Trophoblast cell (in vitro differentiated cells and primary cell): ENCODE results near the gene TXNRD2.

ENCODE experiments used
- DNase-seq, 2 donors: peaks; one replicate each; pipeline ENCODE4 v3.0.0-alpha.2; 2016
- H2AFZ ChIP-seq: 2 replicates; pipeline ENCODE4 v1.6.1; 2013; ENCODE audit warnings: low read length, moderate library complexity, mild to moderate bottlenecking; ENCODE audit not compliant: insufficient read depth, poor library complexity
- H2AK5ac ChIP-seq: 2 replicates; pipeline ENCODE4 v1.6.1; 2013; ENCODE audit warnings: mild to moderate bottlenecking, low read length
- H2BK120ac ChIP-seq: 2 replicates; pipeline ENCODE4 v1.6.1; 2013; ENCODE audit warnings: low read length, mild to moderate bottlenecking, moderate library complexity; ENCODE audit not compliant: insufficient read depth, poor library complexity
- H2BK12ac ChIP-seq: 2 replicates; pipeline ENCODE4 v1.6.1; 2013; ENCODE audit warnings: mild to moderate bottlenecking, low read length, moderate library complexity
- H2BK5ac ChIP-seq: 2 replicates; pipeline ENCODE4 v1.6.1; 2013; ENCODE audit warnings: low read length, low read depth, moderate library complexity, mild to moderate bottlenecking; ENCODE audit not compliant: poor library complexity
- H3K14ac ChIP-seq: 2 replicates; pipeline ENCODE4 v1.6.1; 2013; ENCODE audit warnings: mild to moderate bottlenecking, low read length
- H3K18ac ChIP-seq: 2 replicates; pipeline ENCODE4 v1.6.1; 2013; ENCODE audit warnings: mild to moderate bottlenecking, low read length
- H3K23ac ChIP-seq: 2 replicates; pipeline ENCODE4 v1.6.1; 2013; ENCODE audit warnings: low read length
- H3K27ac ChIP-seq: 2 replicates; pipeline ENCODE4 v1.5.1; 2013; ENCODE audit warnings: low read depth, mild to moderate bottlenecking, inconsistent platforms, low read length, moderate library complexity
- H3K27me3 ChIP-seq: 2 replicates; pipeline ENCODE4 v1.6.1; 2013; ENCODE audit warnings: inconsistent platforms, mild to moderate bottlenecking, low read length, moderate library complexity; ENCODE audit not compliant: insufficient read depth
- H3K36me3 ChIP-seq, 2 experiments: 1 replicate in 1 of 2; 2 replicates in 1 of 2; pipeline ENCODE4 v1.6.1; 2013; ENCODE audit warnings: low read length in 2 of 2, mild to moderate bottlenecking in 2 of 2, moderate library complexity in 1 of 2; ENCODE audit not compliant: insufficient read depth in 2 of 2, control insufficient read depth in 1 of 2
- H3K4ac ChIP-seq: 2 replicates; pipeline ENCODE4 v1.6.1; 2013; ENCODE audit warnings: low read depth, mild to moderate bottlenecking, low read length, moderate library complexity
- H3K4me1 ChIP-seq, 2 experiments: 1 replicate in 1 of 2; 2 replicates in 1 of 2; pipeline ENCODE4 v1.6.1; 2013; ENCODE audit warnings: low read length in 2 of 2, mild to moderate bottlenecking in 2 of 2, moderate library complexity in 1 of 2; ENCODE audit not compliant: insufficient read depth in 2 of 2, control insufficient read depth in 1 of 2
- H3K4me2 ChIP-seq: 2 replicates; pipeline ENCODE4 v1.6.1; 2013; ENCODE audit warnings: inconsistent platforms, mild to moderate bottlenecking, low read length, moderate library complexity
- H3K4me3 ChIP-seq: 2 replicates; pipeline ENCODE4 v1.5.1; 2013; ENCODE audit warnings: mild to moderate bottlenecking, low read depth, low read length, inconsistent platforms
- H3K79me1 ChIP-seq: one replicate; pipeline ENCODE4 v1.6.1; 2013; ENCODE audit warnings: low read length
- H3K79me2 ChIP-seq: 2 replicates; pipeline ENCODE4 v1.6.1; 2013; ENCODE audit warnings: low read length, mild to moderate bottlenecking; ENCODE audit not compliant: control insufficient read depth, insufficient read depth, poor library complexity
- H3K9ac ChIP-seq: 2 replicates; pipeline ENCODE4 v1.6.1; 2013; ENCODE audit warnings: mild to moderate bottlenecking, low read length
- H3K9me3 ChIP-seq: 2 replicates; pipeline ENCODE4 v1.6.1; 2013; ENCODE audit warnings: low read depth, mild to moderate bottlenecking, control low read depth, inconsistent platforms, low read length; ENCODE audit not compliant: insufficient read depth
- H4K12ac ChIP-seq: 2 replicates; pipeline ENCODE4 v1.6.1; 2013; ENCODE audit warnings: low read depth, mild to moderate bottlenecking, low read length, moderate library complexity
- H4K8ac ChIP-seq: 2 replicates; pipeline ENCODE4 v1.6.1; 2013; ENCODE audit warnings: low read depth, mild to moderate bottlenecking, low read length, moderate library complexity
- H4K91ac ChIP-seq: one replicate; pipeline ENCODE4 v1.6.1; 2013; ENCODE audit warnings: low read depth, mild to moderate bottlenecking, low read length, moderate library complexity
- WGBS: extraction: QIAGEN DNeasy Blood & Tissue Kit; methylation state at CpG from one replicate; pipeline ENCODE4 v1.1.7; 2013; ENCODE audit warnings: missing lambda C conversion rate; ENCODE audit not compliant: insufficient read length, insufficient coverage; ENCODE audit errors: extremely low coverage; 5-methylcytosine and 5-hydroxymethylcytosine counted together

The TXNRD2 gene

DNA sequence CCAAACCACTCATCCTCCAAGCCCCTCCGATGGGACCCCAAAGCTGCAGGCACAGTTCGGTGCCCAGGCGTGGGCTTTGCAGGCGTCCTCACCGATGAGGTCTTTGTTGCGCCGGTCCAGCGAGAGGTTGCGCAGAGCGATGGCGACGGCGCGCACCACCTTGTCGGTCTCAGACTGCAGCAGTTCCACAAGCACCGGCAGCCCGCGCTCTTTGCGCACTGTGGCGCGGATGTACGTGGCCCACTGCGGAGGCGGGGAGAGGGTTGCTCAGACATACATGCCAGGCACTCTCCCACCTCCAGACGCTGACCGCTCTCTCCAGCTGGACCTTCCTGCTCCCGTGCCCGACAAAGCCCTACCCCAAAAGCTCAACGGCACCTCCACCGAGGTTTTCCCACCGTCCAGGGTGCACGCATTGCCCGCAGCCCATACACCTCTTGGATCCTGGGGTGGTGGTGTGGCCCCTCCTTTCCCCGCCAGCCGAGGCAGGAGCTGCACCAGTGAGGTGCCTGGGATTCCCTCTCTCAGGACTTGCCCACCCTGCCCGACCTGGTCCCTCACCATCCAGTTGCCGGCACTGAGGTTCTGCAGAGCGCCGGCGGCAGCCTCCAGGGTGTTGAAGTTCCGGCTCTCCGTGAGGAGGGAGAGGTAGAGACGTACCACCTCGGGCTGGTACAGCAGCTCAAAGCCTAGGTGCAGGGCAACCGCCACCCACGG lies 32.1 kb upstream of the TXNRD2 start:
- Histone ChIP-seq H3K79me1 (no peaks in the 10 kb centered on the region), H2AFZ (no peak overlapping the region), H2BK12ac (no peak overlapping the region), H3K79me2 (no peaks in the 10 kb centered on the region), H4K91ac (no peak overlapping the region), H4K12ac (no peak overlapping the region), H3K4me2 (no peak overlapping the region), H3K36me3 (peaks cover 3 to 11% of the 10 kb centered on the region in 2 experiments), H2BK120ac (no peak overlapping the region), H3K9me3 (peaks cover 2% of the 10 kb centered on the region), H3K18ac (no peak overlapping the region), H3K4me1 (peaks cover 2 to 5% of the 10 kb centered on the region in 2 experiments), H3K9ac (no peak overlapping the region), H3K23ac (no peak overlapping the region), H4K8ac (no peak overlapping the region), H3K4ac (no peak overlapping the region), H2BK5ac (no peak overlapping the region), H3K27ac (no peak overlapping the region), H2AK5ac (no peak overlapping the region), H3K4me3 (no peak overlapping the region), H3K14ac (no peak overlapping the region), H3K27me3 (no peaks in the 10 kb centered on the region)
- DNase-seq: no peak
- no CpG with 5 or more reads among the region's 46 CpGs for WGBS

GRCh38 chr22:19972652-19973550 lies 31.3 kb upstream of the TXNRD2 start:
- H3K9me3 ChIP-seq: peaks cover 2% of the 10 kb centered on the region
- H2BK120ac ChIP-seq: no peak overlapping the region
- H3K36me3 ChIP-seq: peaks cover 5 to 10% of the 10 kb centered on the region in 2 experiments
- H3K4me2 ChIP-seq: no peak overlapping the region
- H3K4me1 ChIP-seq: peaks cover 2 to 5% of the 10 kb centered on the region in 2 experiments
- H2AK5ac ChIP-seq: no peak overlapping the region
- no peak overlapping the region for H2BK5ac ChIP-seq
- H3K23ac ChIP-seq: no peak overlapping the region
- H3K9ac ChIP-seq: no peak overlapping the region
- H3K27me3 ChIP-seq: no peaks in the 10 kb centered on the region
- H3K79me1 ChIP-seq: no peaks in the 10 kb centered on the region
- H3K79me2 ChIP-seq: no peaks in the 10 kb centered on the region
- no peak overlapping the region for H3K4me3 ChIP-seq
- no peak overlapping the region for H2AFZ ChIP-seq
- H4K91ac ChIP-seq: no peak overlapping the region
- no CpG with 5 or more reads among the region's 50 CpGs for WGBS
- no peak overlapping the region for H2BK12ac ChIP-seq
- no peak overlapping the region for H4K12ac ChIP-seq
- H3K14ac ChIP-seq: no peak overlapping the region
- no peak overlapping the region for H3K4ac ChIP-seq
- H3K18ac ChIP-seq: no peak overlapping the region
- H3K27ac ChIP-seq: no peak overlapping the region
- DNase-seq: peak; percentile 50 to 73
- no peak overlapping the region for H4K8ac ChIP-seq

- peaks cover 2 to 5% of the 10 kb centered on the region in 2 experiments for H3K4me1 ChIP-seq
- no peak overlapping the region for H4K12ac ChIP-seq
- H3K9me3 ChIP-seq: no peaks in the 10 kb centered on the region
- DNase-seq: no peak
- H3K27me3 ChIP-seq: no peaks in the 10 kb centered on the region
- no peak overlapping the region for H3K4me3 ChIP-seq
- no peak overlapping the region for H3K4me2 ChIP-seq
- no peak overlapping the region for H2BK120ac ChIP-seq
- no peaks in the 10 kb centered on the region for H3K79me2 ChIP-seq
- H3K18ac ChIP-seq: no peak overlapping the region
- no peak overlapping the region for H2BK5ac ChIP-seq
- no peak overlapping the region for H3K27ac ChIP-seq
- no peak overlapping the region for H2AFZ ChIP-seq
- H2BK12ac ChIP-seq: no peak overlapping the region
- no peak overlapping the region for H3K14ac ChIP-seq
- no peak overlapping the region for H4K8ac ChIP-seq
- no peak overlapping the region for H4K91ac ChIP-seq
- H3K36me3 ChIP-seq: peaks cover 5 to 10% of the 10 kb centered on the region in 2 experiments
- H3K9ac ChIP-seq: no peak overlapping the region
- no CpG with 5 or more reads among the region's 9 CpGs for WGBS
- H3K4ac ChIP-seq: no peak overlapping the region
- H2AK5ac ChIP-seq: no peak overlapping the region
- H3K79me1 ChIP-seq: no peaks in the 10 kb centered on the region
- no peak overlapping the region for H3K23ac ChIP-seq
These were observed 30.6 kb upstream of the TXNRD2 start for GRCh38 chr22:19972251-19972650.

GRCh38 chr22:19971276-19972124 lies 29.9 kb upstream of the TXNRD2 start:
- Histone ChIP-seq H3K18ac (no peak overlapping the region), H2BK12ac (no peak overlapping the region), H3K27ac (no peak overlapping the region), H3K27me3 (no peaks in the 10 kb centered on the region), H4K8ac (no peak overlapping the region), H3K4me1 (peaks cover 2 to 5% of the 10 kb centered on the region in 2 experiments), H3K14ac (no peak overlapping the region), H2AFZ (no peak overlapping the region), H3K79me2 (no peaks in the 10 kb centered on the region), H3K4me2 (no peak overlapping the region), H3K9me3 (no peaks in the 10 kb centered on the region), H4K12ac (no peak overlapping the region), H2AK5ac (no peak overlapping the region), H4K91ac (no peak overlapping the region), H3K4me3 (no peak overlapping the region), H2BK5ac (no peak overlapping the region), H2BK120ac (no peak overlapping the region), H3K4ac (no peak overlapping the region), H3K36me3 (peaks cover 5 to 10% of the 10 kb centered on the region in 2 experiments), H3K9ac (no peak overlapping the region), H3K23ac (no peak overlapping the region), H3K79me1 (no peaks in the 10 kb centered on the region)
- DNase-seq: no peak
- WGBS: no CpG with 5 or more reads among the region's 28 CpGs
